ENCODE data around the gene SIGLEC15.

GRCh38 chr18:45829855-45830254 lies 4.4 kb downstream of the SIGLEC15 start:
- TF ChIP-seq CTCF (conservative IDR thresholded peaks at IDR 0.05; ENCODE audit: low read length) (no peak), EZH2phosphoT487 (IDR thresholded peaks at IDR 0.05; ENCODE audit: borderline replicate concordance, low read depth, low read length) (no peak)
